HG03354 (cell line): Measurements from ENCODE around the gene CCDC184.
"Not testable (repeated sequence)": the region's sequence is repeated elsewhere in the genome, so short reads cannot be mapped to it uniquely, and the experiment has no call there.

Experiments used
- ATAC-seq: cut with Tn5 transposase; IDR thresholded peaks from one replicate; pipeline ENCODE4 v1.9.1; 2021; ENCODE audit warnings: mild to moderate bottlenecking; ENCODE audit not compliant: unreplicated experiment, poor library complexity, severe bottlenecking

CCDC184 gene

GRCh38 chr12:48199774-48200221 lies 16.4 kb downstream of the CCDC184 start:
- ATAC-seq, result no peak

- ATAC-seq, result no peak
Measured at GRCh38 chr12:48201091-48201490, 17.6 kb downstream of the CCDC184 start.

GRCh38 chr12:48201516-48201915 lies 18.1 kb downstream of the CCDC184 start:
- ATAC-seq, result no peak

- no peak for ATAC-seq
Measured at GRCh38 chr12:48202766-48203165, 19.3 kb downstream of the CCDC184 start.

GRCh38 chr12:48203192-48203591 lies 19.7 kb downstream of the CCDC184 start, which contains the start of gene OR10AD1:
Gene OR10AD1, minus strand, starts transcription at chr12:48203292. Its CDS starts 0 bp downstream, at chr12:48203292.
- ATAC-seq, result no peak

GRCh38 chr12:48209495-48209894 lies 26.1 kb downstream of the CCDC184 start:
- not testable (repeated sequence) for ATAC-seq

GRCh38 chr12:48216785-48217184 lies 33.3 kb downstream of the CCDC184 start:
- no peak for ATAC-seq

DNA sequence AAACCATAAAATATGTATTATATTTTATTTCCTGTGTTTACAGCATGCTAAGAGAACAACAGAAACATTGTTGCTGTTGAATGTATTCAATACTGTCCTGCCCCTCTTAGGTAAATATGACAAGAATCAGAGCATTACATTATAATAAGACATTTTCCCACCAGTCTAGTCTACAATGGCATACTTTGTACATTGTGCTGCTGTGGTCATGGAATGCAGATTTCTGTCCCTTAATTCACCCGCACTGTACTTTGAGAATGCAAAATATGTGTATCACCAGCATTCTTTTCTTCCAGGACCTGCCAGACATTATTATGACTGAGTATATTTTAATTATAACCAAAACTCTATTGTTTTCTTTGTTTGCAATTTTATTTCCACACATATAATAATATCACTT lies 36.2 kb downstream of the CCDC184 start:
- ATAC-seq, result no peak

DNA sequence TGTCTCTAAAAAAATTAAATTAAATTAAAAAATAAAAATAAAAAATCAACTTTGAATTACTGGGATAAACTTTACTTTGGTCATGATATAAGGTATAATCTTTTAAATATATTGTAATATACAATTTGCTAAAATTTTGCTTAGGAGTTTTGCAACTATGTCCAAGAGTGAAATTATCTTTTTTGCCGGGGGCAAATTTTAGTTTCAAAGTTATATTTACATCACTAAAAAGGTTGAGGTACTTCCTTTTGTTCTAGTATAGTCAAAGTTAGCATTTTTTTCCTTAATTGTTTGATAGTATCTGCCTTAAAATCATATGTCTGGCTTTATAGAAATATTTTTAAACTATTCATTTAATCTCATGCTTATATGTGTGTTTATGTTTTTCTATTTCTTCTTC lies 37.3 kb downstream of the CCDC184 start:
- ATAC-seq, result no peak

DNA sequence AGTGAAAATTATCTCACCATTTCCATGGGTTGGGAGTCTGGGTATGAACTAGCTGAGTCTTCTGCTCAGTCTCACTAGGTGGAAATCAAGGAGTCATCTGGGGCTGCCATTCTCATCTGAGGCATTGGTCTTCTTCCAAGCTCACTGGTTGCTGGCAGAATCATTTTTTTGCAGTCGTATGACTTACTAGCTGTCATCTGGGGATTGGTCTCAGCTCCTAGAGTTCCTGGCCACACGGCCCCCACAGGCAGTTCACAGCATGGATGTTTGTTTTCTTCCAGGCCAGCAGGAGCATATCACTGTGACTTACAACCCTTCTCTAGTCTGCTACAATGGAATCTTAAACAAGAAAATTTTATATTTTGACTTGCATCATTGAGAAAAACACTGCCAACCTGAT lies 38.2 kb downstream of the CCDC184 start:
- no peak for ATAC-seq

GRCh38 chr12:48224533-48224932 lies 41.1 kb downstream of the CCDC184 start:
- not testable (repeated sequence) for ATAC-seq

- not testable (repeated sequence) for ATAC-seq
Measured at GRCh38 chr12:48231169-48231958, 47.9 kb downstream of the CCDC184 start.
